ENCODE results near the gene NFIX. TPM values are rescaled to one million over a fixed set of nuclear protein-coding genes. Genes with fewer than 3 reads are reported as not detected.

Gene NFIX
- total RNA-seq, 2 experiments from 2014 or later, result 3.0 to 3.3 TPM

GRCh38 chr19:12995596-12996405 lies 526 bp downstream of the NFIX start:
- ChIA-PET CTCF (interaction anchor here (1.0 kb wide), 1 partner anchor 66 kb away, joined by 4 read pairs; no protein-coding TSS in a partner anchor), POLR2A (no interaction called here)
- intact Hi-C loops (cut with DNase I, micrococcal nuclease), result no loop called here
- H3K27ac Mint-ChIP-seq, result no peak overlapping the region
- H3K4me1 Mint-ChIP-seq (ENCODE audit: low read depth), result peaks cover 10% of the 10 kb centered on the region
- peaks cover 4% of the 10 kb centered on the region for H3K36me3 Mint-ChIP-seq (ENCODE audit: low read depth)
- ATAC-seq (ENCODE audit: poor library complexity), result peak; percentile 26
- no peaks in the 10 kb centered on the region for H3K9me3 ChIP-seq (ENCODE audit: control insufficient read depth in 1 of 2, insufficient read depth in 1 of 2, low read length in 2 of 2)
- no peaks in the 10 kb centered on the region for H3K36me3 ChIP-seq (ENCODE audit: insufficient read depth, low read length)
- peak overlapping the region; percentile 88 for H3K4me3 Mint-ChIP-seq
- DNase-seq, result peak in 3 of 14 experiments; percentile 16 to 47 (median 37)
- no peaks in the 10 kb centered on the region for H3K9me3 Mint-ChIP-seq
- no peak overlapping the region for H3K27ac ChIP-seq (ENCODE audit: low read depth in 1 of 2, low read length in 2 of 2)
- peaks cover 6% of the 10 kb centered on the region for H3K27me3 Mint-ChIP-seq
- H3K4me3 ChIP-seq (ENCODE audit: low read length), result peak overlapping the region; percentile 47
- no peaks in the 10 kb centered on the region for H3K27me3 ChIP-seq (ENCODE audit: control insufficient read depth in 1 of 2, insufficient read depth in 2 of 2, low read length in 2 of 2)
- peaks cover 15% of the 10 kb centered on the region for H3K4me1 ChIP-seq (ENCODE audit: insufficient read depth, low read length)
- TF ChIP-seq CTCF (IDR thresholded peaks at IDR 0.05), result no peak

- TF ChIP-seq CTCF (IDR thresholded peaks at IDR 0.05), result no peak
- intact Hi-C loops (cut with DNase I, micrococcal nuclease), result no loop called here
- Histone ChIP-seq H3K4me1 (ENCODE audit: insufficient read depth, low read length) (peaks cover 15% of the 10 kb centered on the region), H3K27me3 (ENCODE audit: control insufficient read depth in 1 of 2, insufficient read depth in 2 of 2, low read length in 2 of 2) (no peaks in the 10 kb centered on the region), H3K36me3 (ENCODE audit: insufficient read depth, low read length) (no peaks in the 10 kb centered on the region), H3K27ac (ENCODE audit: low read depth in 1 of 2, low read length in 2 of 2) (no peak overlapping the region), H3K9me3 (ENCODE audit: control insufficient read depth in 1 of 2, insufficient read depth in 1 of 2, low read length in 2 of 2) (no peaks in the 10 kb centered on the region), H3K4me3 (ENCODE audit: low read length) (no peak overlapping the region)
- Mint-ChIP-seq H3K4me1 (ENCODE audit: low read depth) (peaks cover 10% of the 10 kb centered on the region), H3K27ac (no peak overlapping the region), H3K4me3 (peak overlapping the region; percentile 81), H3K27me3 (peaks cover 6% of the 10 kb centered on the region), H3K36me3 (ENCODE audit: low read depth) (peaks cover 4% of the 10 kb centered on the region), H3K9me3 (no peaks in the 10 kb centered on the region)
- DNase-seq (no peak), ATAC-seq (ENCODE audit: poor library complexity) (no peak)
- ChIA-PET POLR2A (no interaction called here), CTCF (interaction anchor here (1.0 to 1.3 kb wide), 2 partner anchors 31 to 65 kb away, joined by 3 to 4 read pairs; no protein-coding TSS in a partner anchor)
Observed at GRCh38 chr19:12996406-12997094, 1.3 kb downstream of the NFIX start.

- H3K9me3 Mint-ChIP-seq, result no peaks in the 10 kb centered on the region
- DNase-seq (no peak), ATAC-seq (ENCODE audit: poor library complexity) (no peak)
- H3K27ac ChIP-seq (ENCODE audit: low read depth in 1 of 2, low read length in 2 of 2), result no peak overlapping the region
- no peaks in the 10 kb centered on the region for H3K36me3 ChIP-seq (ENCODE audit: insufficient read depth, low read length)
- H3K27ac Mint-ChIP-seq, result no peak overlapping the region
- H3K4me1 Mint-ChIP-seq (ENCODE audit: low read depth), result peaks cover 10% of the 10 kb centered on the region
- ChIA-PET CTCF (interaction anchor here (1.3 kb wide), 1 partner anchor 32 kb away, joined by 3 read pairs; no protein-coding TSS in a partner anchor), POLR2A (no interaction called here)
- intact Hi-C loops (cut with DNase I, micrococcal nuclease), result no loop called here
- no peaks in the 10 kb centered on the region for H3K9me3 ChIP-seq (ENCODE audit: control insufficient read depth in 1 of 2, insufficient read depth in 1 of 2, low read length in 2 of 2)
- no peak overlapping the region for H3K4me3 ChIP-seq (ENCODE audit: low read length)
- no peak for TF ChIP-seq CTCF (IDR thresholded peaks at IDR 0.05)
- H3K27me3 Mint-ChIP-seq, result peaks cover 6% of the 10 kb centered on the region
- peak overlapping the region; percentile 81 for H3K4me3 Mint-ChIP-seq
- peaks cover 4% of the 10 kb centered on the region for H3K36me3 Mint-ChIP-seq (ENCODE audit: low read depth)
- no peaks in the 10 kb centered on the region for H3K27me3 ChIP-seq (ENCODE audit: control insufficient read depth in 1 of 2, insufficient read depth in 2 of 2, low read length in 2 of 2)
- peaks cover 15% of the 10 kb centered on the region for H3K4me1 ChIP-seq (ENCODE audit: insufficient read depth, low read length)
Observed at GRCh38 chr19:12997179-12997966, 2.1 kb downstream of the NFIX start.
